H1 (cell line): ENCODE data around the gene FADD. TPM values are rescaled to one million over a fixed set of nuclear protein-coding genes. Genes with fewer than 3 reads are reported as not detected.

Experiments
- JUN ChIP-seq: IDR thresholded peaks from 2 replicates; pipeline ENCODE4 v1.6.1; 2011; ENCODE audit warnings: low read depth, mild to moderate bottlenecking, improper control_type of control experiment, low read length
- JUND ChIP-seq: IDR thresholded peaks from 2 replicates; pipeline ENCODE4 v1.6.1; 2011; ENCODE audit warnings: mild to moderate bottlenecking, improper control_type of control experiment, low read length
- NANOG ChIP-seq: IDR thresholded peaks from 2 replicates; pipeline ENCODE4 v1.6.1; 2011; ENCODE audit warnings: low read length, low read depth, mild to moderate bottlenecking, inconsistent platforms; ENCODE audit not compliant: insufficient read depth, poor library complexity, severe bottlenecking
- TEAD4 ChIP-seq: IDR thresholded peaks from 2 replicates; pipeline ENCODE4 v1.6.1; 2012; ENCODE audit warnings: low read depth, low read length, inconsistent platforms, mixed read lengths
- polyA plus RNA-seq, 7 experiments: library from polyadenylated mRNA; depleted of rRNA in 3 of 7; stranded (reverse) in 5 of 7; unstranded in 2 of 7; fragments of >200 nt in 5 of 7; fragments of 200-250 nt in 2 of 7; gene quantifications; 1 replicate in 5 of 7; 2 replicates in 1 of 7; 4 replicates in 1 of 7; pipeline versions ENCODE4 v1.2.1 to v1.2.3, GENCODE V29; 2011 to 2013; ENCODE audit warnings: missing spikeins in 2 of 7, mixed read lengths in 2 of 7
- total RNA-seq: library from RNA; stranded (reverse); fragmentation: NEBNext Ultra II Directional; extraction: Animal tissue kit (Norgen Biotek cat#: 25700); gene quantifications from 2 replicates; pipeline ENCODE4 v1.2.1, GENCODE V29; 2021

Gene FADD
- total and polyA plus RNA-seq, 2 of the 8 experiments (the other 6 are each of a cell fraction or from before 2014, with no cell fraction given): 29.0 to 43.9 TPM

- TF ChIP-seq NANOG (no peak), JUN (no peak), JUND (no peak), TEAD4 (no peak)
These were observed at the start of gene FADD (continued) for GRCh38 chr11:70202920-70203750.
